ENCODE results near the gene NHSL1. TPM values are rescaled to one million over a fixed set of nuclear protein-coding genes. Genes with fewer than 3 reads are reported as not detected.

The NHSL1 gene
- polyA plus RNA-seq, 4 donors, result 11.3 to 71.0 (median 23.8) TPM

DNA sequence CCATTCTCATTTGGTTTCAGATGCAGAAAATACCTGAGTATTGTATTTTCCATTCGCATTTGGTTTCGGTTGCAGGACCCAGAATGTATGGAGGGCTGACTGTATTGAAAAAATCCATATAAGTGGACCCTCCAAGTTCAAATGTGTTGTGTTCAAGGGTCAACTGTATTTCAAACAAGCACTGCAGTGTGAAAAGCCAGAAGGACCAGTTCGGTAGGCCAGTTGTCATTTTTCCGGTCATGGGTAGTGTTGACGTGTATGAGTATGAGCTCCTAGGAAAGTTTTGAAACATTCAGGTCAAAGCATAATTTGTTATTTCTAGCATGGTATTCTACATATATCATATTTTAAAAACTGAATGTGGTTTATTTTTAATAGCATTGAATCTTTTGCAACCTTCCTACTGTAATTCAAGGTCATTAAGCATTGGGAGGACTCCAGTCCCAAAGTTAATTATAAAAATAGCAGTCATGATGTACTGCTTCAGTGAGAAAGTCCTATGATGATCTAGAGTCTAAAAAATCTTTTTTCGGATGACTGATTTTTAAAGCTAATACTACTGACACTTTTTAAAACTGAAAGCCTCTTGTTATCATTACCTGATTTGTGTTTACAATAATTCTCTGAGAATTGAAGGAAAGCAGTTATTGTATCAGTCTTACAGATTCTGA lies 18.9 kb downstream of the NHSL1 start:
- H3K4me3 ChIP-seq (ENCODE audit: low read depth in 1 of 3, low read length in 3 of 3), result no peak overlapping the region
- peak overlapping the region in 1 of 3 donors; percentile 39 for H3K27ac ChIP-seq (ENCODE audit: low read depth in 1 of 3, low read length in 2 of 3)
- H3K4me1 ChIP-seq (ENCODE audit: control insufficient read depth in 3 of 3, insufficient read depth in 2 of 3, low read depth in 1 of 3, low read length in 2 of 3), result peaks cover 9 to 47% (median 10%) of the 10 kb centered on the region in 3 donors
- H3K9me3 ChIP-seq (ENCODE audit: control insufficient read depth in 2 of 2, insufficient read depth in 1 of 2, low read depth in 1 of 2, low read length in 1 of 2), result peaks cover 0 to 2% of the 10 kb centered on the region in 2 donors
- no peaks in the 10 kb centered on the region for H3K27me3 ChIP-seq (ENCODE audit: control insufficient read depth in 3 of 3, insufficient read depth in 3 of 3, low read length in 3 of 3)
- DNase-seq (no peak), FAIRE-seq (no peak)
- H3K36me3 ChIP-seq (ENCODE audit: control insufficient read depth in 3 of 3, insufficient read depth in 2 of 3, low read depth in 1 of 3, low read length in 3 of 3), result peaks cover 0 to 28% (median 5%) of the 10 kb centered on the region in 3 donors
- 61 to 81% (median 64%) methylated on average over 6 of the region's 6 CpGs for WGBS, 3 donors

DNA sequence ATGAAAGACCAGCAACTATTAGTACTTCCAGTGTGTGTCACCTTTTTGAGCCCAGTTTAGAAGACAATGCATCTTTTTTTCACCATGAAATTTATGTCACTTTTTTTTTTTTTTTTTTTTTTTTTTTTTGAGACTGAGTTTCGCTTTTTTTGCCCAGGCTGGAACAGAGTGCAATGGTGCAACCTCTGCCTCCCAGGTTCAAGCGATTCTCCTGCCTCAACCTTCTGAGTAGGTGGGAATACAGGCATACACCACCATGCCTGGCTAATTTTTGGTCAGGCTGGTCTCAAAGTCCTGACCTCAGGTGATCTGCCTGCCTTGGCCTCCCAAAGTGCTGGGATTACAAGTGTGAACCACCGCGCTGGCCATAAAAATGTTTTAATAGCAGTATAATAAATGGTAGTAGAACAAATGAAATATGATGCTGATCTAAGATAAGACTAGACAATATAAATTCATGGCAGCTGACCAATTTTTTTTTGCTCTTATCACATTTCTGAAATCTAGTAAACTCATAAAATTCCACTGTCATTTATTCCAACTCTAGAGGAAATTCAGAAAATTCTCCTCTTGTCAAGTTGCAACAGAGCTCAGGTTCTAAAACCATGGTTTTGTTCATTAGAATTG lies 21.3 kb downstream of the NHSL1 start:
- peaks cover 0 to 27% (median 7%) of the 10 kb centered on the region in 3 donors for H3K4me1 ChIP-seq (ENCODE audit: control insufficient read depth in 3 of 3, insufficient read depth in 2 of 3, low read depth in 1 of 3, low read length in 2 of 3)
- 26 to 75% (median 54%) methylated on average over 4 of the region's 4 CpGs for WGBS, 3 donors
- DNase-seq, result peak; percentile 43
- H3K27me3 ChIP-seq (ENCODE audit: control insufficient read depth in 3 of 3, insufficient read depth in 3 of 3, low read length in 3 of 3), result no peaks in the 10 kb centered on the region
- H3K27ac ChIP-seq (ENCODE audit: low read depth in 1 of 3, low read length in 2 of 3), result peak overlapping the region in 1 of 3 donors; percentile 54
- H3K9me3 ChIP-seq (ENCODE audit: control insufficient read depth in 2 of 2, insufficient read depth in 1 of 2, low read depth in 1 of 2, low read length in 1 of 2), result peaks cover 0 to 2% of the 10 kb centered on the region in 2 donors
- FAIRE-seq, result no peak
- no peak overlapping the region for H3K4me3 ChIP-seq (ENCODE audit: low read depth in 1 of 3, low read length in 3 of 3)
- peaks cover 0 to 36% (median 3%) of the 10 kb centered on the region in 3 donors for H3K36me3 ChIP-seq (ENCODE audit: control insufficient read depth in 3 of 3, insufficient read depth in 2 of 3, low read depth in 1 of 3, low read length in 3 of 3)

DNA sequence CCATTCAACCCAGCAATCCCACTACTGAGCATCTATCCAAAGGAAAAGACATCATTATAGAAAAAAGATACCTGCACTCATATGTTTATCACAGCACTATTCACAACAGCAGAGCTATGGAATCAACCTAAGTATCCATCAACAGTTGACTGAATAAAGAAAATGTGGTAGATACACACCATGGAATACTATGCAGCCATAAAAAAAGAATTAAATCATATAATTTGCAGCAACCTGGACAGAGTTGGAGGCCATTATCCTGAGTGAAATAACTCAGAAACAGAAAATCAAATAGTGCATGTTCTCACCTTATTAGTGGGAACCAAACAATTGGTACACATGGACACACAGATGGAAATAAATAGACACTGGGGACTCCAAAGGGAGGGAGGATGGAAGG lies 23.2 kb downstream of the NHSL1 start:
- Histone ChIP-seq H3K27ac (ENCODE audit: low read depth in 1 of 3, low read length in 2 of 3) (peak overlapping the region in 1 of 3 donors; percentile 66), H3K27me3 (ENCODE audit: control insufficient read depth in 3 of 3, insufficient read depth in 3 of 3, low read length in 3 of 3) (no peaks in the 10 kb centered on the region), H3K36me3 (ENCODE audit: control insufficient read depth in 3 of 3, insufficient read depth in 2 of 3, low read depth in 1 of 3, low read length in 3 of 3) (peaks cover 2 to 29% (median 3%) of the 10 kb centered on the region in 3 donors), H3K4me3 (ENCODE audit: low read depth in 1 of 3, low read length in 3 of 3) (no peak overlapping the region), H3K9me3 (ENCODE audit: control insufficient read depth in 2 of 2, insufficient read depth in 1 of 2, low read depth in 1 of 2, low read length in 1 of 2) (peaks cover 0 to 2% of the 10 kb centered on the region in 2 donors), H3K4me1 (ENCODE audit: control insufficient read depth in 3 of 3, insufficient read depth in 2 of 3, low read depth in 1 of 3, low read length in 2 of 3) (peaks cover 0 to 27% (median 2%) of the 10 kb centered on the region in 3 donors)
- FAIRE-seq (no peak), DNase-seq (no peak)

DNA sequence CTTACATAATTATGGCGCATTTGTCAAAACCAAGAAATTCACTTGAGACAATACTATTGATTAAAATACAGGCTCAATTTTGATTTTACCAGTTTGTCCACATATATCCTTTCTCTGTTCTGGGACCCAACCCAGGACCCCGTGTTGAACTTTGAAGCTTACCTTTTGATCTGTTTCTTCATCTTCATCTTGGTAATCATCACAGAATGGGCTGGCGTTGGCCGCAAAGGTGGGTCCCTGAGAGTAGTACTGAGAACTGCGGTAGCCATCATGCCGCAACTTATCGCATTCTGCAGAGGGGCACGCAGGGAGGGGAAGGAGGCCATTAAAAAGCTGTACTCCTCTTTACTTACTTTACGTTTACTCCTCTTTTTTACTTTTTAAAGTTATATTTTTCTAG lies 26.1 kb downstream of the NHSL1 start:
- H3K27me3 ChIP-seq (ENCODE audit: control insufficient read depth in 3 of 3, insufficient read depth in 3 of 3, low read length in 3 of 3), result no peaks in the 10 kb centered on the region
- FAIRE-seq, result no peak
- 90 to 96% (median 93%) methylated on average over 9 of the region's 9 CpGs for WGBS, 3 donors
- DNase-seq, result no peak
- peaks cover 5 to 46% (median 7%) of the 10 kb centered on the region in 3 donors for H3K36me3 ChIP-seq (ENCODE audit: control insufficient read depth in 3 of 3, insufficient read depth in 2 of 3, low read depth in 1 of 3, low read length in 3 of 3)
- peaks cover 0 to 2% of the 10 kb centered on the region in 2 donors for H3K9me3 ChIP-seq (ENCODE audit: control insufficient read depth in 2 of 2, insufficient read depth in 1 of 2, low read depth in 1 of 2, low read length in 1 of 2)
- no peak overlapping the region for H3K27ac ChIP-seq (ENCODE audit: low read depth in 1 of 3, low read length in 2 of 3)
- no peak overlapping the region for H3K4me3 ChIP-seq (ENCODE audit: low read depth in 1 of 3, low read length in 3 of 3)
- peaks cover 0 to 9% (median 0%) of the 10 kb centered on the region in 3 donors for H3K4me1 ChIP-seq (ENCODE audit: control insufficient read depth in 3 of 3, insufficient read depth in 2 of 3, low read depth in 1 of 3, low read length in 2 of 3)

DNA sequence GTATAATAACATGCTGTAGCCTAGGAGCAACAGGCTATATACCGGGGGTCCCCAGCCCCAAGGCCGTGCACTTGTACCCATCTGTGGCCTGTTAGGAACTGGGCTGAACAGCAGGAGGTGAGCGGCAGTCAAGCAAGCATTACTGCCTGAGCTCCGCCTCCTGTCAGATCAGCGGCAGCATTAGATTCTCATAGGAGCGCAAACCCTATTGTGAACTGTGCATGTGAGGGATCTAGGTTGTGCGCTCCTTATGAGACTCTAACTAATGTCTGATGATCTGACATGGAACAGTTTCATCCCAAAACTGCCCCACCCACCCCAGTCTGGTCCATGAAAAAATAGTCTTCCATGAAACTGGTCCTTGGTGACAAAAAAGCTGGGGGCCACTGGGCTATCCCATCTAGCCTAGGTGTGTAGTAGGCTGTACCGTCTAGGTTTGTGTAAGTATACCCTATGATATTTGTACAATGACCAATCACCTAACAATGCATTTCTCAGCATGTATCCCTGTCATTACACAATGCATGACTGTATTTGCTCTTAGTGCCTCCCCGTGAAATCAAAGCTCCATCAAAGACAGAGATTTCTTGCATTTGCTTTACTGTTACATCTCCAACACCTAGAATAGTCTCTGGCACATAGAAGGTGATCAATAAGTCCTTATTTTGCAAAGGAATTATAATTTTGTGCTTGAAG lies 30.8 kb downstream of the NHSL1 start:
- Histone ChIP-seq H3K4me3 (ENCODE audit: low read depth in 1 of 3, low read length in 3 of 3) (no peak overlapping the region), H3K27ac (ENCODE audit: low read depth in 1 of 3, low read length in 2 of 3) (no peak overlapping the region), H3K27me3 (ENCODE audit: control insufficient read depth in 3 of 3, insufficient read depth in 3 of 3, low read length in 3 of 3) (no peaks in the 10 kb centered on the region), H3K9me3 (ENCODE audit: control insufficient read depth in 2 of 2, insufficient read depth in 1 of 2, low read depth in 1 of 2, low read length in 1 of 2) (no peaks in the 10 kb centered on the region), H3K4me1 (ENCODE audit: control insufficient read depth in 3 of 3, insufficient read depth in 2 of 3, low read depth in 1 of 3, low read length in 2 of 3) (no peaks in the 10 kb centered on the region), H3K36me3 (ENCODE audit: control insufficient read depth in 3 of 3, insufficient read depth in 2 of 3, low read depth in 1 of 3, low read length in 3 of 3) (peaks cover 5 to 58% (median 12%) of the 10 kb centered on the region in 3 donors)
- DNase-seq (no peak), FAIRE-seq (no peak)
- 91 to 94% (median 92%) methylated on average over 9 of the region's 9 CpGs for WGBS, 3 donors

DNA sequence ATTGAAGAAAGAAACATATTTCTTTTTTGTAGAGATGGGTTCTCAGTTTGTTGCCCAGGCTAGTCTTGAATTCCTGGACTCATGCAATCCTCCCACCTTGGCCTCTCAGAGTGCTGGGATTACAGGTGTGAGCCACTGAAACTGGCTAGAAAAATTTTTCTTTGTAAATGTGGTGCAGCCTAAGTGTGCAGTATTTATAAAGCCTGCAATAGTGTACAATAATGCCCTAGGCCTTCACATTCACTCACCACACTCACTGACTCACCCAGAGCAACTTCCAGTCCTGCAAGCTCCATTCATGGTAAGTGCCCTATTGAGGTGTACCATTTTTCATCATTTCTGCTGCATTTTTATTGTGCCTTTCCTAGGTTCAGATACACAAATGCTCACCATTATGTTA lies 31.4 kb downstream of the NHSL1 start:
- Histone ChIP-seq H3K27ac (ENCODE audit: low read depth in 1 of 3, low read length in 2 of 3) (no peak overlapping the region), H3K36me3 (ENCODE audit: control insufficient read depth in 3 of 3, insufficient read depth in 2 of 3, low read depth in 1 of 3, low read length in 3 of 3) (peaks cover 5 to 60% (median 12%) of the 10 kb centered on the region in 3 donors), H3K27me3 (ENCODE audit: control insufficient read depth in 3 of 3, insufficient read depth in 3 of 3, low read length in 3 of 3) (no peaks in the 10 kb centered on the region), H3K9me3 (ENCODE audit: control insufficient read depth in 2 of 2, insufficient read depth in 1 of 2, low read depth in 1 of 2, low read length in 1 of 2) (no peaks in the 10 kb centered on the region), H3K4me1 (ENCODE audit: control insufficient read depth in 3 of 3, insufficient read depth in 2 of 3, low read depth in 1 of 3, low read length in 2 of 3) (no peaks in the 10 kb centered on the region), H3K4me3 (ENCODE audit: low read depth in 1 of 3, low read length in 3 of 3) (no peak overlapping the region)
- no peak for FAIRE-seq
- DNase-seq, result no peak

DNA sequence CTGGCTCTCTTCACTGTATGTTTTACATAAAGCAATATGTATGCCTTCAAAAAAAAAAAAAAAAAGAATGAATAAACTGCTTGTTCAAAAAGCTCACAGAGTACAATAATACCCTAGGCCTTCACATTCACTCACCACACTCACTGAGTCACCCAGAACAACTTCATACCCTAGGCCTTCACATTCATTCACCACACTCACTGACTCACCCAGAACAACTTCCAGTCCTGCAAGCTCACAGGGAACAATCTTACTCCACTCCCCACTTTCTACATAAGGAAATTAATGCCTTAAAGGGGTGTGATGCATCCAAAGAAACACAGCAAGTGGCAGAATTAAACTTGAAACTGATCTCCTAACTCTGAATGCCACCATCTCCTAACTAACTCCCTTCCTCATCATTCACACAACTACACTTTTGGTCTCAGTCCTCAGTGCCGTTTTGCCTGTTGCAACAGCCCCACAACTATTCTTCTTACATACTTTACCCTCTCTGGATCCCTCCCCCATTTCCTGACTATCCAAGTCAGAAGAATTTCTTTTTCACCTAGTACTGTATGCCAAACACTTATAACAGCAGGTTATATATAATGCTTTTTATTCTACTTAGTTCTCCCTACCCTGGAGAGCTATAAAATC lies 34.2 kb downstream of the NHSL1 start:
- 38 to 74% (median 58%) methylated on average over 1 of the region's 1 CpG for WGBS, 3 donors
- Histone ChIP-seq H3K4me3 (ENCODE audit: low read depth in 1 of 3, low read length in 3 of 3) (no peak overlapping the region), H3K9me3 (ENCODE audit: control insufficient read depth in 2 of 2, insufficient read depth in 1 of 2, low read depth in 1 of 2, low read length in 1 of 2) (no peaks in the 10 kb centered on the region), H3K36me3 (ENCODE audit: control insufficient read depth in 3 of 3, insufficient read depth in 2 of 3, low read depth in 1 of 3, low read length in 3 of 3) (peaks cover under 1 to 56% (median 14%) of the 10 kb centered on the region in 3 donors), H3K27me3 (ENCODE audit: control insufficient read depth in 3 of 3, insufficient read depth in 3 of 3, low read length in 3 of 3) (no peaks in the 10 kb centered on the region), H3K4me1 (ENCODE audit: control insufficient read depth in 3 of 3, insufficient read depth in 2 of 3, low read depth in 1 of 3, low read length in 2 of 3) (no peaks in the 10 kb centered on the region), H3K27ac (ENCODE audit: low read depth in 1 of 3, low read length in 2 of 3) (no peak overlapping the region)
- FAIRE-seq (no peak), DNase-seq (no peak)

DNA sequence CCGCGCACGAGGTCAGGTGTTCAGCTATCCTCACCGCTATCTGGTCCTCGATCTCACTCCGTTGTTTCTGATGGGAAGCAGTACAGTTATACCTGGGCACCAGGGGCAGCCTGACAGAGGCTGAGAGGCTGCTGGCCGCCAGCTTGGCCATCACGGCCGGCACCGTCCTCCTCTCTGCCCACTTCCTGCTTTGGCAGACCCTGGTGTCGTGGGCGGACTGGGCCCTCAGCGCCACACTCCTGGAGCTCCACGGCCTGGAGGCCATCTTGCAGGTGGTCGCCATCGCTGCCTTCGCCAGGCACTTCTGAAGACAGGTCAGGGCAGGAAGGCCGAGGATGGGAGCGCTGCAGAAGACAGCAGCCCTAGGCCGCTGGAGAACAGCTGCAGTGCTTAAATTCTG lies 35.2 kb downstream of the NHSL1 start:
- Histone ChIP-seq H3K36me3 (ENCODE audit: control insufficient read depth in 3 of 3, insufficient read depth in 2 of 3, low read depth in 1 of 3, low read length in 3 of 3) (peaks cover 0 to 50% (median 10%) of the 10 kb centered on the region in 3 donors), H3K9me3 (ENCODE audit: control insufficient read depth in 2 of 2, insufficient read depth in 1 of 2, low read depth in 1 of 2, low read length in 1 of 2) (no peaks in the 10 kb centered on the region), H3K4me3 (ENCODE audit: low read depth in 1 of 3, low read length in 3 of 3) (no peak overlapping the region), H3K4me1 (ENCODE audit: control insufficient read depth in 3 of 3, insufficient read depth in 2 of 3, low read depth in 1 of 3, low read length in 2 of 3) (no peaks in the 10 kb centered on the region), H3K27me3 (ENCODE audit: control insufficient read depth in 3 of 3, insufficient read depth in 3 of 3, low read length in 3 of 3) (no peaks in the 10 kb centered on the region), H3K27ac (ENCODE audit: low read depth in 1 of 3, low read length in 2 of 3) (no peak overlapping the region)
- DNase-seq (no peak), FAIRE-seq (no peak)
- 95 to 96% (median 96%) methylated on average over 20 of the region's 20 CpGs for WGBS, 3 donors

All from small intestine (tissue), 7 donors.